CD8-positive, alpha-beta memory T cell (primary cell): Measurements from ENCODE around the gene STAG1. TPM values are rescaled to one million over a fixed set of nuclear protein-coding genes. Genes with fewer than 3 reads are reported as not detected.
A peak's percentile ranks its signal among the peaks of the same experiment; 100 is the strongest.
"Not testable (repeated sequence)": the region's sequence is repeated elsewhere in the genome, so short reads cannot be mapped to it uniquely, and the experiment has no call there.

Experiments used
- CTCF ChIA-PET: fragments of 350-600 bp; sonication (Branson Sonifier 250); formaldehyde crosslinking; loops from one replicate; lab custom pipeline; 2021; ENCODE audit warnings: antibody characterized with exemption; lab: Charles Lee
- POLR2A ChIA-PET: fragments of 350-600 bp; sonication (Branson Sonifier 250); formaldehyde crosslinking; loops from one replicate; lab custom pipeline; 2021; ENCODE audit warnings: antibody characterized with exemption; lab: Charles Lee
- DNase-seq, 5 donors: peaks; one replicate each; pipeline versions ENCODE4 v3.0.0 to v3.0.0-alpha.2; 2020 to 2022; ENCODE audit warnings: mixed read lengths in 1 of 5
- H3K27ac ChIP-seq: one replicate; pipeline ENCODE4 v1.7.0; 2013; ENCODE audit warnings: low read depth, mild to moderate bottlenecking, low read length, moderate library complexity
- H3K27me3 ChIP-seq: 2 replicates; pipeline ENCODE4 v1.7.0; 2013; ENCODE audit warnings: low read length, mild to moderate bottlenecking; ENCODE audit not compliant: insufficient read depth, poor library complexity, severe bottlenecking
- H3K36me3 ChIP-seq: 2 replicates; pipeline ENCODE4 v1.7.0; 2013; ENCODE audit warnings: mild to moderate bottlenecking, low read length, moderate library complexity; ENCODE audit not compliant: insufficient read depth
- H3K4me1 ChIP-seq: 2 replicates; pipeline ENCODE4 v1.7.0; 2013; ENCODE audit warnings: mild to moderate bottlenecking, low read length, moderate library complexity; ENCODE audit not compliant: insufficient read depth
- H3K4me3 ChIP-seq: 2 replicates; pipeline ENCODE4 v1.7.0; 2013; ENCODE audit warnings: mild to moderate bottlenecking, low read length
- H3K9me3 ChIP-seq: 2 replicates; pipeline ENCODE4 v1.7.0; 2013; ENCODE audit warnings: mild to moderate bottlenecking, low read length
- H3K27ac Mint-ChIP-seq, 8 donors: one replicate each; pipeline ENCODE4 v1.8.0; 2020 to 2021; ENCODE audit warnings: mixed read lengths in 8 of 8, mild to moderate bottlenecking in 6 of 8, inconsistent platforms in 3 of 8, moderate library complexity in 3 of 8
- H3K27me3 Mint-ChIP-seq, 2 donors: one replicate each; pipeline ENCODE4 v1.8.0; 2020 to 2021; ENCODE audit warnings: mixed read lengths in 2 of 2, mild to moderate bottlenecking in 1 of 2, moderate library complexity in 1 of 2
- H3K36me3 Mint-ChIP-seq, 3 donors: one replicate each; pipeline ENCODE4 v1.8.0; 2020 to 2021; ENCODE audit warnings: mixed read lengths in 3 of 3, inconsistent platforms in 1 of 3, mild to moderate bottlenecking in 1 of 3
- H3K4me1 Mint-ChIP-seq, 3 donors: one replicate each; pipeline ENCODE4 v1.8.0; 2020 to 2021; ENCODE audit warnings: mixed read lengths in 3 of 3, inconsistent platforms in 1 of 3, mild to moderate bottlenecking in 1 of 3
- H3K4me3 Mint-ChIP-seq, 7 donors: one replicate each; pipeline ENCODE4 v1.8.0; 2020 to 2021; ENCODE audit warnings: mixed read lengths in 7 of 7, mild to moderate bottlenecking in 6 of 7, moderate library complexity in 4 of 7, inconsistent platforms in 2 of 7
- H3K9me3 Mint-ChIP-seq, 5 donors: one replicate each; pipeline ENCODE4 v1.8.0; 2020 to 2022; ENCODE audit warnings: mixed read lengths in 5 of 5, mild to moderate bottlenecking in 3 of 5, moderate library complexity in 2 of 5, inconsistent platforms in 1 of 5
- polyA plus RNA-seq: library from polyadenylated mRNA; unstranded; fragments of 300-500 nt; fragmentation: Illumina TruSeq; gene quantifications from one replicate; pipeline ENCODE4 v1.2.3, GENCODE V29; 2021
- total RNA-seq, 2 experiments: library from RNA; stranded (reverse); gene quantifications; one replicate each; pipeline ENCODE4 v1.2.3, GENCODE V29; 2021

STAG1 gene
- total RNA-seq (10 to 100 TPM; 58.5 to 61.4 TPM), polyA plus RNA-seq (19.0 TPM)

- Mint-ChIP-seq H3K4me3 (peak within 1 kb of the TSS; percentile 84 to 99 (median 93)), H3K4me1 (peaks cover 45 to 51% (median 45%) of the 10 kb centered on the region in 3 donors), H3K27me3 (peaks cover 0 to 3% of the 10 kb centered on the region in 2 donors), H3K9me3 (peaks cover 0 to 3% (median 0%) of the 10 kb centered on the region in 5 donors), H3K36me3 (peaks cover 0 to 11% (median 0%) of the 10 kb centered on the region in 3 donors), H3K27ac (peak within 1 kb of the TSS; percentile 93 to 100 (median 97))
- CTCF ChIA-PET: interaction anchor here (0.6 to 4.8 kb wide), 96 partner anchors 11 to 683 kb away, joined by 3 to 98 read pairs (median 4); partner anchors contain the start of genes MSL2, NCK1 and PCCB
- no peak for DNase-seq
- Histone ChIP-seq H3K4me1 (peaks cover 33% of the 10 kb centered on the region), H3K27me3 (no peaks in the 10 kb centered on the region), H3K4me3 (peak within 1 kb of the TSS; percentile 78), H3K9me3 (no peaks in the 10 kb centered on the region), H3K36me3 (no peaks in the 10 kb centered on the region), H3K27ac (peak within 1 kb of the TSS; percentile 86)
- POLR2A ChIA-PET: interaction anchor here (0.6 to 2.2 kb wide), 21 partner anchors 10 to 682 kb away, joined by 3 to 71 read pairs (median 4); partner anchors contain the start of genes MSL2 and NCK1
Observed at GRCh38 chr3:136752172-136752421, at the start of gene STAG1. TSS of gene STAG1 (minus strand) at chr3:136752378. CDS start at chr3:136630898, 121,480 bp downstream.

GRCh38 chr3:136801146-136801545 lies 49.0 kb upstream of the STAG1 start:
- H3K27ac ChIP-seq, H3K4me3 ChIP-seq, DNase-seq, H3K36me3 Mint-ChIP-seq, H3K27me3 ChIP-seq, H3K4me1 ChIP-seq, H3K9me3 ChIP-seq, H3K36me3 ChIP-seq, H3K4me3 Mint-ChIP-seq, CTCF ChIA-PET, H3K27ac Mint-ChIP-seq, H3K4me1 Mint-ChIP-seq, H3K27me3 Mint-ChIP-seq, H3K9me3 Mint-ChIP-seq, POLR2A ChIA-PET: not testable (repeated sequence)

GRCh38 chr3:136792556-136793330 lies 40.6 kb upstream of the STAG1 start:
- CTCF ChIA-PET: no interaction called here
- Mint-ChIP-seq H3K36me3 (no peaks in the 10 kb centered on the region), H3K9me3 (no peaks in the 10 kb centered on the region), H3K4me1 (no peaks in the 10 kb centered on the region), H3K27ac (no peak overlapping the region), H3K4me3 (no peak overlapping the region), H3K27me3 (peaks cover 7 to 10% of the 10 kb centered on the region in 2 donors)
- no peak overlapping the region for H3K4me3 ChIP-seq
- no peaks in the 10 kb centered on the region for H3K9me3 ChIP-seq
- no peak overlapping the region for H3K27ac ChIP-seq
- no peaks in the 10 kb centered on the region for H3K36me3 ChIP-seq
- no peaks in the 10 kb centered on the region for H3K27me3 ChIP-seq
- POLR2A ChIA-PET: no interaction called here
- no peaks in the 10 kb centered on the region for H3K4me1 ChIP-seq
- no peak for DNase-seq

- ChIA-PET POLR2A (no interaction called here), CTCF (interaction anchor here (2.8 kb wide), 1 partner anchor 223 kb away, joined by 9 read pairs; no protein-coding TSS in a partner anchor)
- Histone ChIP-seq H3K27ac (no peak overlapping the region), H3K4me1 (no peaks in the 10 kb centered on the region), H3K36me3 (no peaks in the 10 kb centered on the region), H3K4me3 (no peak overlapping the region), H3K9me3 (no peaks in the 10 kb centered on the region), H3K27me3 (no peaks in the 10 kb centered on the region)
- no peaks in the 10 kb centered on the region for H3K36me3 Mint-ChIP-seq
- no peak for DNase-seq
- peaks cover 7 to 10% of the 10 kb centered on the region in 2 donors for H3K27me3 Mint-ChIP-seq
- H3K4me3 Mint-ChIP-seq: no peak overlapping the region
- H3K9me3 Mint-ChIP-seq: no peaks in the 10 kb centered on the region
- peak overlapping the region in 1 of 8 donors; percentile 80 for H3K27ac Mint-ChIP-seq
- H3K4me1 Mint-ChIP-seq: peaks cover 8 to 16% (median 13%) of the 10 kb centered on the region in 3 donors
Observed at GRCh38 chr3:136790786-136791185, 38.6 kb upstream of the STAG1 start.

- Mint-ChIP-seq H3K27me3 (peaks cover 5% of the 10 kb centered on the region in 2 donors), H3K4me3 (peak overlapping the region in 1 of 7 donors; percentile 6), H3K4me1 (peaks cover 8 to 16% (median 13%) of the 10 kb centered on the region in 3 donors), H3K27ac (peak overlapping the region in 2 of 8 donors; percentile 2 to 27), H3K36me3 (no peaks in the 10 kb centered on the region), H3K9me3 (no peaks in the 10 kb centered on the region)
- ChIA-PET CTCF (interaction anchor here (2.8 kb wide), 1 partner anchor 224 kb away, joined by 9 read pairs; no protein-coding TSS in a partner anchor), POLR2A (no interaction called here)
- no peaks in the 10 kb centered on the region for H3K27me3 ChIP-seq
- H3K4me1 ChIP-seq: no peaks in the 10 kb centered on the region
- no peaks in the 10 kb centered on the region for H3K9me3 ChIP-seq
- H3K27ac ChIP-seq: no peak overlapping the region
- no peak for DNase-seq
- H3K4me3 ChIP-seq: no peak overlapping the region
- H3K36me3 ChIP-seq: no peaks in the 10 kb centered on the region
Observed at GRCh38 chr3:136789976-136790375, 37.8 kb upstream of the STAG1 start.

- H3K27ac Mint-ChIP-seq: peak overlapping the region in 1 of 8 donors; percentile 17
- H3K27ac ChIP-seq: no peak overlapping the region
- H3K27me3 ChIP-seq: no peaks in the 10 kb centered on the region
- H3K36me3 ChIP-seq: no peaks in the 10 kb centered on the region
- H3K4me1 ChIP-seq: no peaks in the 10 kb centered on the region
- no peaks in the 10 kb centered on the region for H3K9me3 ChIP-seq
- H3K27me3 Mint-ChIP-seq: peaks cover 0 to 5% of the 10 kb centered on the region in 2 donors
- no peak overlapping the region for H3K4me3 ChIP-seq
- no peak for DNase-seq
- no peak overlapping the region for H3K4me3 Mint-ChIP-seq
- H3K9me3 Mint-ChIP-seq: no peaks in the 10 kb centered on the region
- H3K4me1 Mint-ChIP-seq: peaks cover 8 to 16% (median 13%) of the 10 kb centered on the region in 3 donors
- ChIA-PET POLR2A (no interaction called here), CTCF (interaction anchor here (1.7 to 2.5 kb wide), 2 partner anchors 36 to 226 kb away, joined by 5 to 8 read pairs; no protein-coding TSS in a partner anchor)
- no peaks in the 10 kb centered on the region for H3K36me3 Mint-ChIP-seq
Observed at GRCh38 chr3:136788154-136788553, 36.0 kb upstream of the STAG1 start.

- CTCF ChIA-PET: interaction anchor here (1.7 to 2.5 kb wide), 2 partner anchors 35 to 227 kb away, joined by 5 to 8 read pairs; no protein-coding TSS in a partner anchor
- H3K4me3 ChIP-seq: no peak overlapping the region
- Mint-ChIP-seq H3K27me3 (peaks cover 0 to 2% of the 10 kb centered on the region in 2 donors), H3K4me1 (peaks cover 8 to 16% (median 13%) of the 10 kb centered on the region in 3 donors), H3K4me3 (no peak overlapping the region), H3K9me3 (no peaks in the 10 kb centered on the region), H3K27ac (peak overlapping the region in 7 of 8 donors; percentile 29 to 83 (median 58)), H3K36me3 (no peaks in the 10 kb centered on the region)
- peak in 4 of 5 donors; percentile 3 to 52 (median 9) for DNase-seq
- no peaks in the 10 kb centered on the region for H3K4me1 ChIP-seq
- no peak overlapping the region for H3K27ac ChIP-seq
- POLR2A ChIA-PET: no interaction called here
- H3K9me3 ChIP-seq: no peaks in the 10 kb centered on the region
- H3K27me3 ChIP-seq: no peaks in the 10 kb centered on the region
- H3K36me3 ChIP-seq: no peaks in the 10 kb centered on the region
Observed at GRCh38 chr3:136787349-136787748, 35.2 kb upstream of the STAG1 start.

GRCh38 chr3:136783708-136784191 lies 31.6 kb upstream of the STAG1 start:
- Histone ChIP-seq H3K9me3 (no peaks in the 10 kb centered on the region), H3K27ac (no peak overlapping the region), H3K36me3 (no peaks in the 10 kb centered on the region), H3K27me3 (no peaks in the 10 kb centered on the region), H3K4me3 (no peak overlapping the region), H3K4me1 (no peaks in the 10 kb centered on the region)
- DNase-seq: no peak
- POLR2A ChIA-PET: no interaction called here
- H3K27ac Mint-ChIP-seq: no peak overlapping the region
- no peak overlapping the region for H3K4me3 Mint-ChIP-seq
- H3K36me3 Mint-ChIP-seq: no peaks in the 10 kb centered on the region
- CTCF ChIA-PET: interaction anchor here (1.2 kb wide), 1 partner anchor 31 kb away, joined by 3 read pairs; the partner anchor contains the start of gene STAG1
- H3K9me3 Mint-ChIP-seq: no peaks in the 10 kb centered on the region
- H3K4me1 Mint-ChIP-seq: peaks cover 8 to 16% (median 13%) of the 10 kb centered on the region in 3 donors
- no peaks in the 10 kb centered on the region for H3K27me3 Mint-ChIP-seq
